Cardiac muscle cell (in vitro differentiated cells and primary cell): Measurements from ENCODE around the gene LYZL1. TPM values are rescaled to one million over a fixed set of nuclear protein-coding genes. Genes with fewer than 3 reads are reported as not detected.

Source experiments
- DNase-seq, 2 donors: peaks; one replicate each; pipeline versions ENCODE4 v3.0.0 to v3.0.0-alpha.2; 2010 to 2017; ENCODE audit warnings: low read depth in 1 of 2, low spot score in 1 of 2
- H3K27ac ChIP-seq: fragments of 200-600 bp; sonication (generic); 2 replicates; pipeline ENCODE4 v1.5.1; 2016
- H3K27me3 ChIP-seq: fragments of 200-600 bp; sonication (generic); 2 replicates; pipeline ENCODE4 v1.6.0; 2016; ENCODE audit warnings: control low read depth
- H3K36me3 ChIP-seq: fragments of 200-600 bp; sonication (generic); 2 replicates; pipeline ENCODE4 v1.5.1; 2016; ENCODE audit warnings: control low read depth
- H3K4me1 ChIP-seq: fragments of 200-600 bp; sonication (generic); 2 replicates; pipeline ENCODE4 v1.8.1; 2017; ENCODE audit warnings: low read depth, mild to moderate bottlenecking, mixed run types
- H3K4me3 ChIP-seq: fragments of 200-600 bp; sonication (generic); 2 replicates; pipeline ENCODE4 v1.5.1; 2016; ENCODE audit warnings: mild to moderate bottlenecking
- H3K9me3 ChIP-seq: fragments of 200-600 bp; sonication (generic); 2 replicates; pipeline ENCODE4 v1.5.1; 2017; ENCODE audit warnings: low read depth, mild to moderate bottlenecking, control low read depth
- polyA plus RNA-seq: library from polyadenylated mRNA; unstranded; fragments of >200 nt; fragmentation: Nextera tagmentation; extraction: Ambion mirVana; gene quantifications from 2 replicates; pipeline ENCODE4 v1.2.1, GENCODE V29; 2016
- total RNA-seq: library from RNA; depleted of rRNA; stranded (reverse); fragments of >200 nt; gene quantifications from 2 replicates; pipeline ENCODE4 v1.2.3, GENCODE V29; 2016
- TF ChIP-seq, protein P1 (sequence below): IDR thresholded peaks from 2 replicates; pipeline ENCODE4 v1.5.1; 2012; ENCODE audit warnings: low read depth, mild to moderate bottlenecking, low read length

Gene LYZL1
- total and polyA plus RNA-seq, 2 experiments from 2014 or later: 0.17 TPM; not detected in 1

DNA sequence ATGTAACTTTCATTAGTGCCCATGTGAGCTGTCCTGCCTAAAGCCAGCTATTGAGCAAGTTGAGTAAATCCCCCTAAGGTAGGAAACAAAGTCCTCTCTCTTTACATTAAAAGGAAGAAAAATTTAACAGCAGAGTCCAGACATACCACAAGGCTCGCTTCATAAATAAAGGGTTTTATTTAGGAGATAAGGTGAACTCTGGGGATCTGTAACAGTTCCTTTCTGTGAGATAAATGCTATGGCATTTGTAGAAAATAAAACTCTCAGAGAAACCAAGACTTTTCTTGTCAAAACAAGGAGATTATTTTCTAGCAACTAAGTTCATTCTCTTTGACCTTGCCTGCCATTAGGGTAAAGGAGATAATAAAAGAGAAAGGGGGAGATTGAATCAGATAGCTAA lies 32.3 kb upstream of the LYZL1 start:
- TF ChIP-seq, protein P1, sequence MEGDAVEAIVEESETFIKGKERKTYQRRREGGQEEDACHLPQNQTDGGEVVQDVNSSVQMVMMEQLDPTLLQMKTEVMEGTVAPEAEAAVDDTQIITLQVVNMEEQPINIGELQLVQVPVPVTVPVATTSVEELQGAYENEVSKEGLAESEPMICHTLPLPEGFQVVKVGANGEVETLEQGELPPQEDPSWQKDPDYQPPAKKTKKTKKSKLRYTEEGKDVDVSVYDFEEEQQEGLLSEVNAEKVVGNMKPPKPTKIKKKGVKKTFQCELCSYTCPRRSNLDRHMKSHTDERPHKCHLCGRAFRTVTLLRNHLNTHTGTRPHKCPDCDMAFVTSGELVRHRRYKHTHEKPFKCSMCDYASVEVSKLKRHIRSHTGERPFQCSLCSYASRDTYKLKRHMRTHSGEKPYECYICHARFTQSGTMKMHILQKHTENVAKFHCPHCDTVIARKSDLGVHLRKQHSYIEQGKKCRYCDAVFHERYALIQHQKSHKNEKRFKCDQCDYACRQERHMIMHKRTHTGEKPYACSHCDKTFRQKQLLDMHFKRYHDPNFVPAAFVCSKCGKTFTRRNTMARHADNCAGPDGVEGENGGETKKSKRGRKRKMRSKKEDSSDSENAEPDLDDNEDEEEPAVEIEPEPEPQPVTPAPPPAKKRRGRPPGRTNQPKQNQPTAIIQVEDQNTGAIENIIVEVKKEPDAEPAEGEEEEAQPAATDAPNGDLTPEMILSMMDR: no peak
- no peaks in the 10 kb centered on the region for H3K27me3 ChIP-seq
- H3K9me3 ChIP-seq: no peaks in the 10 kb centered on the region
- DNase-seq: peak in 1 of 2 donors; percentile 35
- peak overlapping the region; percentile 98 for H3K27ac ChIP-seq
- H3K4me1 ChIP-seq: peaks cover 56% of the 10 kb centered on the region
- no peak overlapping the region for H3K4me3 ChIP-seq
- H3K36me3 ChIP-seq: no peaks in the 10 kb centered on the region

DNA sequence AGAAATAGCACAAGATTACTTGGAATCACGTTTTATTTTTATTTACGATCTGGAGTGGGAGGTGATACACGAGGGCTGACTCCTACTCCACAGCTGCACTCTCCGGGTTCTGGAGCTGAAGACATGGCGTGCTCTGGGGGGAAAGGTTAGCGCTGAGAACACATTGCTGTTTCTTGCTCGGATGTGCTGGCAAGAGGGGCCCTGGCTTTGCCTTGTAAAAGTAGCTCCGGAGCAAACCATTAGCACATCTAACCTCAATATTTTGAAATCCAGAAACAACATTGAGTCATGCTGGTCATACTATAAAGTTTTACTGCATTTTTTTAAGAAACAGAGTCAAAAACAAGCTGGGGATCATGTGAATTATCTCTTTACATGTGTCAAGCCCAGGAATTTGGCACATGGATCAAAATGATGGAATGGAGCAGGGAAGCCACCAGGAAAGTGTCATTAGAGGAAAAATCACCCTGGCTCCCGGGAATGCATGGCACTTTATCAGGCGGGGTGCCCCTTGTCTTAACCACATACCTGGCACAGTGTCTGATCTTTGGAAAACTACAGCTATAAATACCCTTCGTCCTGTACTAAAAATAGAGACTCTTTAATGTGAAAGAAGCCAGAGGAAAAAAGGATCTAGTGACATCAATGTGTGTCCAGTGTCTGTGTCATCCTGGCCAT lies 31.6 kb upstream of the LYZL1 start:
- Histone ChIP-seq H3K27me3 (no peaks in the 10 kb centered on the region), H3K4me3 (no peak overlapping the region), H3K4me1 (peaks cover 56% of the 10 kb centered on the region), H3K27ac (peak overlapping the region; percentile 98), H3K36me3 (no peaks in the 10 kb centered on the region), H3K9me3 (no peaks in the 10 kb centered on the region)
- TF ChIP-seq, protein P1: no peak
- DNase-seq: peak; percentile 62 to 98

DNA sequence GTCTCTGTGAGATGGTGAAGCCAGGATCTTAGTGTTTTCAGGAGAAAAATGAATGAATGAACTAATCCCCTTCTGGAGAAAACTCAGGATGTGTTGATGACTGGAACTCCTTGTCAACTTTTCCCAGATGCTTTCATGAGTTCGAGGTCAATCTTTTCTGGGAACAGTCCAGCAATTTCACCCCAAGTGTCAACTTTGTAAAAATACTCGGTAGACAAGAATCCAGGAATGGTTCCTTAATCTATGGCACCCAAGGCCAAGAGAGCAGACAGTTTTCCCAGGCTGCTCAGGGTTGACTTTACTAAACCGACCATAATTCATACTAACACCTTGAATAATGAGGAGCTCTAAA lies 31.1 kb upstream of the LYZL1 start:
- H3K27ac ChIP-seq: peak overlapping the region; percentile 98
- TF ChIP-seq, protein P1: no peak

DNA sequence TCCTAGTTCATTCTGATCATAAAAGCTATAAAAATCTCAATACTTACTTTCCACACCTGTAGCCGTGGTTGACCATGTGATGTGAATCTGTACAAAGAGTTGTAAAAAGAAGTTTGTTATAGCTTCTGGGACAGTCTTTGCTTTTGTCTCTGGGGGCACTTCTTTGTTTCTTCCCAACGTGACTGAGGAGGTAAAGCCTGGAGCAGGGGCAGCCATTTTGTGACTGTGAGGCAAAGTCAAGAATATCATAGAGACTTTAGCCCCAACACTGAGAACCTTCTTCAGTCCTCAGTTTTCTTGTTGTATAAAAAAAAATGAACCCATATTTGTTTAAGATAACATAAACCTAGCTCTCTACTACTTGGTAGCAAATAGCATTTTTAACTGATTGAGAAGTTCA lies 29.4 kb upstream of the LYZL1 start:
- DNase-seq: no peak
- TF ChIP-seq, protein P1: no peak
- H3K4me1 ChIP-seq: peaks cover 38% of the 10 kb centered on the region
- no peaks in the 10 kb centered on the region for H3K9me3 ChIP-seq
- H3K27me3 ChIP-seq: no peaks in the 10 kb centered on the region
- no peak overlapping the region for H3K4me3 ChIP-seq
- no peaks in the 10 kb centered on the region for H3K36me3 ChIP-seq
- peak overlapping the region; percentile 98 for H3K27ac ChIP-seq

More for the DNA sequence above, 31.1 kb upstream of the LYZL1 start:
- Histone ChIP-seq H3K36me3 (no peaks in the 10 kb centered on the region), H3K27me3 (no peaks in the 10 kb centered on the region), H3K4me3 (no peak overlapping the region), H3K4me1 (peaks cover 54% of the 10 kb centered on the region), H3K9me3 (no peaks in the 10 kb centered on the region)
- DNase-seq: no peak

DNA sequence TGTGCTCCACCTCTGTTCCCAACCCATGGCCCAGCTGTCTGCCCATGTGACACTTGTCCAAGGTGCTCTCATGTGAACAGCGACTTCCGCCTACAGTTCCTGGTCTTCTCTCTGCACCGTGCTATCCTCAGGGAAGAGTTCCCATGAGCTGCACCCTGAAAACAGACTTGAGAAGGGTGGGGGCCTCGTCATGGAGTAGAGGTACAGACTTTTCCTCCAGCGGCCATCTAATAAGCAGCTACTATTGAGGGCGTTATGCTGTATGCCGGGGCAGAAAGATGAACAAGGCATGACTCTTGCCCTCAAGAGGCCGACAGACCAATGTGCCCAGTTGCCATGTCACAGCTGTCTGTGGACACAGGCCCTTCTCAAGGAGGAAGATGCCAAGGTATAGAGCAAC lies 25.4 kb upstream of the LYZL1 start:
- H3K4me1 ChIP-seq: peaks cover 7% of the 10 kb centered on the region
- TF ChIP-seq, protein P1: no peak
- no peaks in the 10 kb centered on the region for H3K9me3 ChIP-seq
- no peak overlapping the region for H3K27ac ChIP-seq
- no peak for DNase-seq
- H3K4me3 ChIP-seq: no peak overlapping the region
- H3K36me3 ChIP-seq: no peaks in the 10 kb centered on the region
- H3K27me3 ChIP-seq: no peaks in the 10 kb centered on the region
